Suprapubic skin (tissue), 3 donors: ENCODE data around the gene ANKRD12.

ENCODE experiments used
- CTCF ChIP-seq, 2 donors: fragments of 200-600 bp in 1 of 2; fragments of 450-650 bp in 1 of 2; sonication (generic) in 1 of 2; IDR thresholded peaks; one replicate each; pipeline ENCODE4 v1.5.1; 2016 to 2019; ENCODE audit warnings: antibody characterized with exemption in 2 of 2, mild to moderate bottlenecking in 1 of 2, moderate library complexity in 1 of 2
- POLR2A ChIP-seq, 2 donors: fragments of 450-650 bp; IDR thresholded peaks; one replicate each; pipeline ENCODE4 v1.6.1; 2017; ENCODE audit warnings: antibody characterized with exemption in 2 of 2, mild to moderate bottlenecking in 2 of 2, moderate library complexity in 2 of 2

GRCh38 chr18:9322744-9323143 is 186.2 kb downstream of the ANKRD12 start:
- TF ChIP-seq CTCF (IDR thresholded peaks at IDR 0.05) (no peak), POLR2A (IDR thresholded peaks at IDR 0.05) (no peak)
